GM21381 (cell line): ENCODE measurements around the gene GALR3.

Source experiments
- ATAC-seq: cut with Tn5 transposase; IDR thresholded peaks from one replicate; pipeline ENCODE4 v1.9.1; 2021; ENCODE audit warnings: mild to moderate bottlenecking, moderate library complexity; ENCODE audit not compliant: unreplicated experiment

Gene GALR3

GRCh38 chr22:37860796-37861421 lies 37.7 kb downstream of the GALR3 start:
- no peak for ATAC-seq

GRCh38 chr22:37862570-37863325 lies 39.6 kb downstream of the GALR3 start:
- ATAC-seq = no peak

GRCh38 chr22:37865510-37865909 lies 42.3 kb downstream of the GALR3 start:
- no peak for ATAC-seq

GRCh38 chr22:37870273-37870672 lies 47.1 kb downstream of the GALR3 start:
- no peak for ATAC-seq
